ENCODE measurements around the gene POP5.

Gene POP5

GRCh38 chr12:120562906-120563305, 18.3 kb downstream of the POP5 start:
- no peak for TF ChIP-seq POLR2A (IDR thresholded peaks at IDR 0.05; ENCODE audit: extremely low read depth, insufficient read length)
- TF ChIP-seq MAX (IDR thresholded peaks at IDR 0.05; ENCODE audit: low read depth, low read length): no peak
- no peak for TF ChIP-seq MYC (IDR thresholded peaks at IDR 0.05; ENCODE audit: low read depth, low read length)
- TF ChIP-seq CTCF (IDR thresholded peaks at IDR 0.05; ENCODE audit: low read depth, low read length): no peak
- DNase-seq (ENCODE audit: low read depth): no peak
- H3K4me3 ChIP-seq (ENCODE audit: low read depth, low read length): no peak overlapping the region

GRCh38 chr12:120557589-120557988, 23.6 kb downstream of the POP5 start:
- H3K4me3 ChIP-seq (ENCODE audit: low read depth, low read length): no peak overlapping the region
- no peak for DNase-seq (ENCODE audit: low read depth)
- TF ChIP-seq POLR2A (IDR thresholded peaks at IDR 0.05; ENCODE audit: extremely low read depth, insufficient read length) (no peak), MYC (IDR thresholded peaks at IDR 0.05; ENCODE audit: low read depth, low read length) (no peak), CTCF (IDR thresholded peaks at IDR 0.05; ENCODE audit: low read depth, low read length) (no peak), MAX (IDR thresholded peaks at IDR 0.05; ENCODE audit: low read depth, low read length) (no peak)

- no peak for DNase-seq (ENCODE audit: low read depth)
- TF ChIP-seq CTCF (IDR thresholded peaks at IDR 0.05; ENCODE audit: low read depth, low read length): no peak
- TF ChIP-seq POLR2A (IDR thresholded peaks at IDR 0.05; ENCODE audit: extremely low read depth, insufficient read length): no peak
- no peak for TF ChIP-seq MYC (IDR thresholded peaks at IDR 0.05; ENCODE audit: low read depth, low read length)
- no peak for TF ChIP-seq MAX (IDR thresholded peaks at IDR 0.05; ENCODE audit: low read depth, low read length)
- no peak overlapping the region for H3K4me3 ChIP-seq (ENCODE audit: low read depth, low read length)
Measured at GRCh38 chr12:120554678-120555077, 26.5 kb downstream of the POP5 start.

- TF ChIP-seq MAX (IDR thresholded peaks at IDR 0.05; ENCODE audit: low read depth, low read length): no peak
- no peak for TF ChIP-seq POLR2A (IDR thresholded peaks at IDR 0.05; ENCODE audit: extremely low read depth, insufficient read length)
- no peak for TF ChIP-seq CTCF (IDR thresholded peaks at IDR 0.05; ENCODE audit: low read depth, low read length)
- no peak for TF ChIP-seq MYC (IDR thresholded peaks at IDR 0.05; ENCODE audit: low read depth, low read length)
- DNase-seq (ENCODE audit: low read depth): no peak
- no peak overlapping the region for H3K4me3 ChIP-seq (ENCODE audit: low read depth, low read length)
Measured at GRCh38 chr12:120546050-120546386, 35.2 kb downstream of the POP5 start.

GRCh38 chr12:120544691-120545090, 36.5 kb downstream of the POP5 start:
- DNase-seq (ENCODE audit: low read depth): no peak
- no peak for TF ChIP-seq MYC (IDR thresholded peaks at IDR 0.05; ENCODE audit: low read depth, low read length)
- TF ChIP-seq MAX (IDR thresholded peaks at IDR 0.05; ENCODE audit: low read depth, low read length): no peak
- no peak for TF ChIP-seq POLR2A (IDR thresholded peaks at IDR 0.05; ENCODE audit: extremely low read depth, insufficient read length)
- no peak for TF ChIP-seq CTCF (IDR thresholded peaks at IDR 0.05; ENCODE audit: low read depth, low read length)
- H3K4me3 ChIP-seq (ENCODE audit: low read depth, low read length): no peak overlapping the region

GRCh38 chr12:120542166-120542565, 39.0 kb downstream of the POP5 start:
- no peak for DNase-seq (ENCODE audit: low read depth)
- H3K4me3 ChIP-seq (ENCODE audit: low read depth, low read length): no peak overlapping the region
- TF ChIP-seq CTCF (IDR thresholded peaks at IDR 0.05; ENCODE audit: low read depth, low read length) (no peak), MAX (IDR thresholded peaks at IDR 0.05; ENCODE audit: low read depth, low read length) (no peak), POLR2A (IDR thresholded peaks at IDR 0.05; ENCODE audit: extremely low read depth, insufficient read length) (no peak), MYC (IDR thresholded peaks at IDR 0.05; ENCODE audit: low read depth, low read length) (no peak)

Measured in NB4 (cell line).